ENCODE data around the gene FBXW11.

GRCh38 chr5:171840711-171841522 lies 165.5 kb downstream of the FBXW11 start:
- TF ChIP-seq CTCF (conservative IDR thresholded peaks at IDR 0.05), result no peak
- TF ChIP-seq EZH2 (IDR thresholded peaks at IDR 0.05; ENCODE audit: low read depth), result no peak
